Small intestine (tissue), 7 donors: Measurements from ENCODE around the gene DOP1A. TPM values are rescaled to one million over a fixed set of nuclear protein-coding genes. Genes with fewer than 3 reads are reported as not detected.

Source experiments
- DNase-seq, 2 donors: peaks; one replicate each; pipeline versions ENCODE4 v3.0.0 to v3.0.0-alpha.2; 2013
- FAIRE-seq: peaks from 2 replicates; lab custom pipeline; 2012; peaks lifted over from hg19 to GRCh38; lab: Jason Lieb, UNC
- H3K27ac ChIP-seq, 3 donors: one replicate each; pipeline ENCODE4 v1.5.1; 2013; ENCODE audit warnings: low read length in 2 of 3, mild to moderate bottlenecking in 2 of 3, control low read depth in 1 of 3, inconsistent platforms in 1 of 3, low read depth in 1 of 3, moderate library complexity in 1 of 3
- H3K27me3 ChIP-seq, 3 donors: one replicate each; pipeline ENCODE4 v1.6.1; 2013; ENCODE audit warnings: low read length in 3 of 3, inconsistent platforms in 1 of 3; ENCODE audit not compliant: control insufficient read depth in 3 of 3, insufficient read depth in 3 of 3
- H3K36me3 ChIP-seq, 3 donors: one replicate each; pipeline ENCODE4 v1.6.1; 2013; ENCODE audit warnings: low read length in 3 of 3, inconsistent platforms in 1 of 3, low read depth in 1 of 3, mild to moderate bottlenecking in 1 of 3, moderate library complexity in 1 of 3; ENCODE audit not compliant: control insufficient read depth in 3 of 3, insufficient read depth in 2 of 3
- H3K4me1 ChIP-seq, 3 donors: one replicate each; pipeline ENCODE4 v1.6.1; 2013; ENCODE audit warnings: low read length in 2 of 3, inconsistent platforms in 1 of 3, low read depth in 1 of 3, mild to moderate bottlenecking in 1 of 3, moderate library complexity in 1 of 3; ENCODE audit not compliant: control insufficient read depth in 3 of 3, insufficient read depth in 2 of 3
- H3K4me3 ChIP-seq, 3 donors: one replicate each; pipeline ENCODE4 v1.5.1; 2013; ENCODE audit warnings: low read length in 3 of 3, control low read depth in 1 of 3, inconsistent platforms in 1 of 3, low read depth in 1 of 3, mild to moderate bottlenecking in 1 of 3, moderate library complexity in 1 of 3
- H3K9me3 ChIP-seq, 2 donors: one replicate each; pipeline ENCODE4 v1.6.1; 2013; ENCODE audit warnings: low read depth in 1 of 2, low read length in 1 of 2; ENCODE audit not compliant: control insufficient read depth in 2 of 2, insufficient read depth in 1 of 2
- WGBS, 3 donors: extraction: QIAGEN DNeasy Blood & Tissue Kit; methylation state at CpG; one replicate each; pipeline ENCODE4 v1.1.7; 2013; 5-methylcytosine and 5-hydroxymethylcytosine counted together
- polyA plus RNA-seq, 4 donors: library from polyadenylated mRNA; stranded (reverse) in 3 of 4; unstranded in 1 of 4; fragments of 200-250 nt in 3 of 4; fragments of 120-200 nt in 1 of 4; gene quantifications; one replicate each; pipeline versions ENCODE4 v1.2.1 to v1.2.3, GENCODE V29; 2013
- donor health status: healthy with polysubstance abuse.
- donor health status: control.
- donor health status: control.
- donor health status: Bipolar disorder and iron deficiency.
- donor health status: healthy.

The DOP1A gene
- polyA plus RNA-seq, 4 donors: 5.9 to 34.7 (median 9.3) TPM

- no peak overlapping the region for H3K4me3 ChIP-seq
- no peak overlapping the region for H3K27ac ChIP-seq
- FAIRE-seq (no peak), DNase-seq (no peak)
- WGBS, 3 donors: 56 to 66% (median 65%) methylated on average over 5 of the region's 5 CpGs
- no peaks in the 10 kb centered on the region for H3K27me3 ChIP-seq
- H3K9me3 ChIP-seq: no peaks in the 10 kb centered on the region
- peaks cover 0 to 7% (median 0%) of the 10 kb centered on the region in 3 donors for H3K36me3 ChIP-seq
- no peaks in the 10 kb centered on the region for H3K4me1 ChIP-seq
These were observed 15.9 kb upstream of the DOP1A start for GRCh38 chr6:83051377-83052172.

- FAIRE-seq (no peak), DNase-seq (no peak)
- H3K36me3 ChIP-seq: peaks cover 0 to 5% (median 0%) of the 10 kb centered on the region in 3 donors
- no peak overlapping the region for H3K4me3 ChIP-seq
- no peaks in the 10 kb centered on the region for H3K4me1 ChIP-seq
- H3K27ac ChIP-seq: no peak overlapping the region
- H3K27me3 ChIP-seq: no peaks in the 10 kb centered on the region
- H3K9me3 ChIP-seq: no peaks in the 10 kb centered on the region
- WGBS, 3 donors: 84 to 93% (median 89%) methylated on average over 3 of the region's 3 CpGs
These were observed 13.8 kb upstream of the DOP1A start for GRCh38 chr6:83053678-83054077.

GRCh38 chr6:83055366-83055964 is 12.0 kb upstream of the DOP1A start:
- Histone ChIP-seq H3K27me3 (no peaks in the 10 kb centered on the region), H3K4me1 (no peaks in the 10 kb centered on the region), H3K4me3 (no peak overlapping the region), H3K27ac (no peak overlapping the region), H3K9me3 (no peaks in the 10 kb centered on the region), H3K36me3 (peaks cover 0 to 7% (median 0%) of the 10 kb centered on the region in 3 donors)
- 25 to 38% (median 27%) methylated on average over 6 of the region's 6 CpGs for WGBS, 3 donors
- no peak for FAIRE-seq
- DNase-seq: peak; percentile 45 to 47

- Histone ChIP-seq H3K36me3 (peaks cover 0 to 5% (median 0%) of the 10 kb centered on the region in 3 donors), H3K27ac (no peak overlapping the region), H3K27me3 (no peaks in the 10 kb centered on the region), H3K9me3 (no peaks in the 10 kb centered on the region), H3K4me3 (no peak overlapping the region), H3K4me1 (no peaks in the 10 kb centered on the region)
- FAIRE-seq (no peak), DNase-seq (peak; percentile 55 to 57)
- WGBS, 3 donors: 26 to 33% (median 32%) methylated on average over 4 of the region's 4 CpGs
These were observed 9.7 kb upstream of the DOP1A start for GRCh38 chr6:83057705-83058321.

GRCh38 chr6:83061190-83061589 is 6.3 kb upstream of the DOP1A start:
- Histone ChIP-seq H3K9me3 (no peaks in the 10 kb centered on the region), H3K27me3 (no peaks in the 10 kb centered on the region), H3K4me1 (peaks cover 0 to 3% (median 0%) of the 10 kb centered on the region in 3 donors), H3K4me3 (no peak overlapping the region), H3K36me3 (peaks cover 0 to 5% (median 0%) of the 10 kb centered on the region in 3 donors), H3K27ac (no peak overlapping the region)
- no peak for DNase-seq
- FAIRE-seq: no peak

- H3K27ac ChIP-seq: no peak overlapping the region
- H3K4me1 ChIP-seq: peaks cover 0 to 3% (median 0%) of the 10 kb centered on the region in 3 donors
- no peaks in the 10 kb centered on the region for H3K9me3 ChIP-seq
- FAIRE-seq (no peak), DNase-seq (no peak)
- no peaks in the 10 kb centered on the region for H3K27me3 ChIP-seq
- peaks cover 0 to 5% (median 0%) of the 10 kb centered on the region in 3 donors for H3K36me3 ChIP-seq
- 94 to 100% (median 96%) methylated on average over 1 of the region's 1 CpG for WGBS, 3 donors
- no peak overlapping the region for H3K4me3 ChIP-seq
These were observed 5.2 kb upstream of the DOP1A start for GRCh38 chr6:83062225-83062624.

- Histone ChIP-seq H3K9me3 (no peaks in the 10 kb centered on the region), H3K4me3 (peak within 1 kb of the TSS; percentile 63 to 73 (median 69)), H3K27me3 (no peaks in the 10 kb centered on the region), H3K27ac (peak within 1 kb of the TSS in 2 of 3 donors; percentile 24 to 61), H3K4me1 (peaks cover 0 to 8% (median 0%) of the 10 kb centered on the region in 3 donors), H3K36me3 (no peaks in the 10 kb centered on the region)
- FAIRE-seq (no peak), DNase-seq (peak; percentile 86 to 95)
- 1 to 3% (median 1%) methylated on average over 48 of the region's 48 CpGs for WGBS, 3 donors
These were observed 1.8 kb upstream of the DOP1A start, which contains the start of gene UBE3D for GRCh38 chr6:83065511-83066192. TSS of gene UBE3D (minus strand) at chr6:83065841. CDS start at chr6:83065718, 123 bp downstream.

GRCh38 chr6:83068616-83069015 is 1.1 kb downstream of the DOP1A start:
- no peaks in the 10 kb centered on the region for H3K36me3 ChIP-seq
- H3K4me1 ChIP-seq: peaks cover 0 to 17% (median 2%) of the 10 kb centered on the region in 3 donors
- H3K27me3 ChIP-seq: no peaks in the 10 kb centered on the region
- 11 to 43% (median 22%) methylated on average over 6 of the region's 6 CpGs for WGBS, 3 donors
- FAIRE-seq: no peak
- no peaks in the 10 kb centered on the region for H3K9me3 ChIP-seq
- peak overlapping the region; percentile 96 to 97 (median 96) for H3K27ac ChIP-seq
- peak; percentile 22 to 55 for DNase-seq
- peak overlapping the region; percentile 72 to 91 (median 89) for H3K4me3 ChIP-seq
